ENCODE measurements around the gene GRIP1.
A peak's percentile ranks its signal among the peaks of the same experiment; 100 is the strongest.

GRIP1 gene

DNA sequence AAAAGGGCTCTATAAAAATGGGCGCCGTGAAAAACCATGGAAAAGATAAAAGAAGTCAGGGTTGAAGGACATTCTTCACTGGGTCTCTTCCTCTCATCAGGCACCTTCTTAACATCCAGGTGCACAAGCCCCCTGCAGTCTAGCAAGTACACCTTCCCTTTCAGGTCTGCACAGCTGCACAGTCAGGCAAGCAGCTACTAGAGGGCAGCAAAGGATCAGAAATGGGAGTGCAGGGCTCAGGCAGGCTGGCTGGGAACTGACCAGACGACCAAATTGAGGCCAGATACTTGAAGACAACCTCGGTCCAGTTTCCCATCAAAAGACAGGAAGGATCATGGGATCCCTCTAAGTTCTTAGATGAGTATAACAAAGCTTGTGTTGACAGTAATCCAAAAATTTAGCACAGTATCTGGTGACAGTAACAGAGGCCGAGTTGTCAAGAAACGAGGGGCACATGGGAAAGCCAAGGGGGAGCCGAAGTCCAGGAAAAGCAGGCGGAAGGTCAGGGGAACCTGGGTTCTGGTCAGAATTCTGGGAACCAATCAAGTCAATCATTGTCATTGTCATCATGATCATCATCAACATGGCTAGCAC is 10.1 kb upstream of the GRIP1 start:
- peak; percentile 35 for DNase-seq

DNA sequence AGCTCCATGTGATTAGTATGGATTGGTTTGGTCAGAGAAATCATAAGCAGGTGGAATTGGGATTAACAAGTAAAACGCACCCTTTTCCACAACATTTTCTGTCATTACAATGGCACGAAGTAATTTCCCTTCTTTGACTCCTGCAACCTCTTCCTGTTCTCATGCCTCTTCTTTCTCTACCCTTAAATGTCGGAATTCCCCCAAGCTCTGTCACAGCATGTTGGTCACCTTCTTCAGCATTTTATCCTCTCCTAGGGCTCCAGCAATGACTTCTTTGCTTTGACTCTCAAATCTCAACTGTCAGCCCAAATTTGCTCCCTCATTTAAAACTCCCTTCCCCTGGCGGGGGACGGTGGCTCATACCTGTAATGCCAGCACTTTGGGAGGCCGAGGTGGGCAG is 5.3 kb upstream of the GRIP1 start:
- no peak for DNase-seq

DNA sequence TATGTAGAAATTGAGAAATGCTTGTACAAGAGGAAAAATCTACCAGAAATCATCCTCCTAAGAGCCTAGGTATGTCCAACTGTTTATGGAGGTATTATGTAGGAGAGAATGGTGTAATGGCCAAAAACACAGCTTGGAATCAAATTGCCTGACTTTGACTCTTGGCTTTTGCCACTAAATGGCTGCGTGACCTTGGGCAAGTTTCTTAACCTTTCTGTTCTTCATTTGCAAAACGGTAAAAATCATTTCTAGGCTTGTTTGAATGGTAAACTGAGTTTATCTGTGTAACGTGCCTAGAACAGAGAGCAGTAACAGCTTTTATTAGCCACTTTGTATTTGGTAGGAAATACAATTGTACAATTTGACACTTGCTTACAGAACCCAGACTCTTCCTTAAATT is 4.9 kb upstream of the GRIP1 start:
- no peak for DNase-seq

DNA sequence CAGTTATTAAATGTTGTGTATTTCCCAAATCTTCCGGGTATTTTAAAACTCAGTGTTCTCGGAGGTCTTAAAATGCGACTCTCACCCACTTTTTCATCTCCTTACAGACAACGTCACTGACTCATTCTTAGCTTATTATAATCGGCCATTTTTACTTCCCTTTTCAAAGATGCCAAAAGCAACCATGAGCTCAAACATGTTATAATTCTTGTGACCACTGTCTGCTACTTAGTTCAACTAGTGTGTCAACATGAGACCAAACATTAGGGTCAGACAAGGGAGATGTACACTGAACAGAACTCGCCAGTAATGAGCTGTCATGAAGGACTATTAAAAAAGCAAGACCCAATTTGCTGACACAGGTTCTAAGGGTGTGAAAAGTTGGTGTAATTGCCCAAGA is 4.2 kb upstream of the GRIP1 start:
- no peak for DNase-seq

DNA sequence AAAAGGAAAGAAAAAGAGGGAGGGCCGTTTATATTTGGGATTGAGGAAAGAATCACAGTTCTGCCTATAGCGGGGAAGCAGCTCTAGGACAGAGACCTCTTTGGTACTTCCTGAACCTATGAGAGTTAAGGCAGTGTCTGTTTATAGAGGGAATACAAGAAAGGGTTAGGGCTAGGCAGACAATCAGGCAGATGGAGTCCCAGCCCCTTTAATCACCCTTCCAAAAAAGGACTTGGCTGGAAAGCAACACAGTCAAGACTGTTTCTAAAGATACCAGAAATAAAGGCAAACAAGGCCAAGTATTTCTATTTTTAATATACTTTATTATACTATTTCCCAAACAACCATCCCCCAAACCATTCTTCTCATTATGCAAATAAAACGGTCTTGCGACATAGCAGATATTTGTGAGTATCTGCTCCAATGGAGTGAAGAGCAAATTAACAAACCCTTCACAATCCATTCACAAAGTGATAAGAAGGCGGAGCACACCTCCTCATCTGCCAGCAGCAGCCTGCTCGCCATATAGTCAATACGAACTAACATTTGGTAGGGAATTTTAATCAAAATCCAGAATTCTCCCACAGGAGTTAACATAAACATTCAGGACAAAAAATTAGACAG is 697 bp upstream of the GRIP1 start:
- no peak for DNase-seq

DNA sequence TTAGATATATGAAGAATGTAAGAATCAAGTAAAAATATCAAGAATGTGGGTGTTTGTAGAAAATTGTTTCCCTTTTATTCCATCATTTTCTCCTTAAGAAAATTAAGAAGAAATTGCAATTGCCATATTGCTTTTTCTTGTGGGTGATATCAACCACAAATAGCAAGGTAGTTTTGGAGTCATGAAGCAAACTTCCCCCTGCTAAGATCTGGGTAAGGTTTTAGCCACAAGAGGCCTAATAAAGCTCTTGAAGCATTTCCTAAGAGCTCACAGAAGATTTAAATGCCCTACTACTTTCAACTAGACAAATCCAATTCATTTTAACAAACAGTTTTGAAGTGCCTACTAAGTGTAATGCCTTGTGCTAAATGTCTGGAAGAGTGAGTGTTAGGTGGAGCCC is 2.6 kb downstream of the GRIP1 start:
- no peak for DNase-seq

DNA sequence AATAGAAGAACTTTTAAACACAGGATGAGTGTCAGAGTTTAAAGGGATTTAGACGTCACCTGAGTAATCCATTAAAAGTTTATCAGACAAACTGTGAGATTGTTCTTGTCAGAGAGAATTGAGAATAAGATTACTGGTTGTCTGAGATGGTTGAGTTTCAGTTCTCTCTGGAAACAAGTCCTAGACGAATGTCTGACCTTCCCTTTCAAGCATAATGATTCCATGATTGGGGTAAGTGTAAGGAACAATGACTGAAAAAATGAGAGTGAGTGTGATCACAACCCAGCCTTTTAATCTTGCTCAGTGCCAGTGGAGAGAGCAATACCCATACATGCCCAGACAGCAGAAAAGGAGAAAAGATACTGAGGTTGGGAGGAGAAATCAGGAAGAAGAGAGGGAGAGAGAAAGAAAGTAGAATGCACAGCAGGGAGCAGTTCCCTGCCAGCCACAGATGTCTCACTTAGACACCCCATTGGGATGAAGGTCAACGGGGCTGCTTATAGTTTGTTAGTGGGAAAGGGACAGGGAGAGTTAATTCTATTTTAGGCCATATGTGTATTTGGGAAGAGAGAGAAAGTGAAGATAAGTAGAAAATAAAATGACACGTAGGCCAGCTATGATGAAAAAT is 4.3 kb downstream of the GRIP1 start:
- no peak for DNase-seq

DNA sequence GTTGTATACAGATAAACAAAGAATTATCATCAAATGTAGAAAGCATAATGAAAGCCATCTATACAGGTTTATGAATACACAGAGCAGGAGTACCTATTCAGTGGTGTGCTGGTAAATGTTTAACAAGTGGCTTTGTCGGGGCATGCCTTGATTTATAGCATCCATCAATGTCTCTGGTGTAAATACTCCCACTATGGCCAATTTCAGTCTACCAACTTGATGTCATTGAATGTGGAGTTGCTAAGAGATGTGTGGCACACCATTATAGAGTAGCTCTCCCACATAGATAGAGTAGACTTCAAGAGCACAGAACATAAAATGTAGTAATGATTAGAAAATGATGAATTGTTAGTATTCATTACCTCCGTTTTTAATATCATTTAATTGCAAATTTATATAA is 9.3 kb downstream of the GRIP1 start:
- DNase-seq: no peak

DNA sequence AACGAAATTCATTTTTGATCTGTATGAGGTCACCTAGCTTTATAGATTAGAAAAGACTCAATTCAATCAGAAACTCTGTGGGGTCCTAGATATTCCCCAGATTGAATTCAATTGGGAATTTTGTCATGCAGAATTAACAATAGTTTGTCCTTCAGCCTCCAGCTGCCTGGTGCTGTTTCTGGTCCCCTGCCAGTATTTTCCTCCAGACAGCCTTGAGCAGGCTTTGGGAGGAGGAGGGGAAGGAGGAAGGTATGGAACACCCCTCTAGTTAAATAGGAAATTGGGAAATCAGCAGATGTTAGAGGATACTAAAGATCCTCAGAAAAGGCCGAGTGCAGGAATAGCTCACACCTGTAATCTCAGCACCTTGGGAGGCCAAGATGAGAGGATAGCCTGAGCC is 10.6 kb downstream of the GRIP1 start:
- no peak for DNase-seq

DNA sequence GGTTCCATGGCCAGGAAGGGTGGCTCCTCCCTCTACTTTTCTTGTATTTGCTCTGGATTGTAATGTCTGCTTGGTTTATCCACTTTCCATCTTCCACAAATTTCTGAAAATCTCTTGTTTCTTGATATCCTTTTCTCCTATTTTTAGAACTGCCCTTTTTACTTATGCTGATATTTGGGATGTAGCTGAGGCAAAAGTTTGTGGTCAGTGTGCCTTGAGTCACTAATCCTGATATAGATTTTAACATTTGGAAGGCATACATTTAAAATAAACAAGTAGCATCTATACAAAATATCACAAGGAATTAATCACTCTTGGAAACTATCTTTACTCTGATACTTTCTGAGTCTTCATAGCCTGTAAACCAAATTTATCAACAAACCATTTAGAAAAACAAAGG is 11.0 kb downstream of the GRIP1 start:
- DNase-seq: no peak

DNA sequence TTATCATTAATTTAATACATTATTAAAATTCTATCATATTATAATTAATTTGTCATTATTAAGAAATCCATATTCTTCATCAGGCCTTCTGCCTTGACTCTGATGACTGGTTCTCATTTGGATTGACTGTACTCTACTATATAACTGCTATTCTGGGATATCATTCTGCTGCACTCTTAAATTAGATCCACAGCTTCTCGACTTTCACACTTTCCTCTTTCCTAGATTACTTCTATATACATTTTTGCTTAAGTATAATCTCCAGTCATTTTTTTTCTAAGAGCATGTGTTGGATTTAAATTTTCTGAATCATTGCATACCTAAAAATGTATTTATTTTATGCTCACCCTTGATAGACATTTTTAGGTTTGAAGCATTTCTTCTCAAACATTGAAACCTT is 12.4 kb downstream of the GRIP1 start:
- no peak for DNase-seq

DNA sequence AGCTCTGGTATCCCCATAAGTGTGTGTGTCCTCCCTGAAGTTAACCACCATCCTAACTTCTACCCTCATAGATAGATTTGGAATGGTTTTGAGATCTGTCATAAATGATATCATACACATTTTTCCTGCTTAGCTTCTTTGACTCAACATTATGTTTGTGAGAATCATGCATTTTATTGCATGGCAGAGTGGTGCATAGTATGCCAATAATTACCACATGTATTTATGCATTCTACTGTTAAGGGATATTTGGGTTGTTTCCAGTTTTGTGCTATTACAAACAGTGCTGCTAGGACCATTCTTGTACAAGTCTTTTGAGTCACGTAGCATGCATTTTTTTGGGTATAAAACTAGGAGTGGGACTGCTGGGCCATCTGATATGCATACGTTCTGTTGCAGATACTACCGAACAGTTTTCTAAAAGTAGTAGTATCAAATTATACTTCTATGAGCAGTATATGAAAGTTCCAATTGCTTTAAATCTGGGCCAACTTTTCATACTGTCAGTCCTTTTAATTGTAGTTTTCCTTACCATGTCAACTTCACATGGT is 13.4 kb downstream of the GRIP1 start:
- DNase-seq: no peak

DNA sequence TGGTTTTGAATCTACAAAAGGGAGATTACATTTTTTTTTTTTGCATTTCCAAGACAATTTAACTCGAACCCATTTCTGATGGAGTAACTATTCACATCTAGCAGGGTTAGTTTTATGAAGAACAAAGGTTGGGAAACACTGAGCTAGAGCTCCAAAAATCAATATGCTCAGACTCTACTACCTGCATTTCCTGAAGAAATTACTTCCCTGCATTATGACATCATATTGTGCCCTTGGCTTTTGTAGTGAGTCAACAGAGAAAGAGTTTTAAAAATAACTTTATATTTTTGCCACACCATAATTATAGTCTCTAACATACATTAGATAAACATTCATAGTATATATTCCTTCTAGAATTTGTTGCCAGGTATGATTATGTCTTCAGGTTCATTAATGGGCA is 14.8 kb downstream of the GRIP1 start:
- no peak for DNase-seq

DNA sequence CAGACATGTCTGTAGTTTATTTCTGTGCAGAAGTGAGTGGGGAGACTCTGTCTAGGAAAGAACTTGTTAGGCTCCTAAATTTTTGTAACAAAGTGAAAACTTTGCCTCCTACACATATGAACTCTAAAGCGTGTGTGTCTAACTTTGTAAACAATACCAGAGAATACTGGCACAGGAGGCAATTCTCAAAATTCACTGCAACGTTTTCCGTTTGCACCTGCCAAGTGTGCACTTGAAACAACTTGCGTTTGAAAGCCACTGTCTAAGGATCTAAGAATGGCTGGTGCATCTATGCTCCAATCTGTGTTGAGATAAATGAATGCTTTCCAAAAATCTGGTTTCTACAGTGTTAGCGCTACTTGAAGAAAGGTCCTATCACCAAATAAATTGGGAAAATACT is 15.3 kb downstream of the GRIP1 start:
- DNase-seq: no peak

DNA sequence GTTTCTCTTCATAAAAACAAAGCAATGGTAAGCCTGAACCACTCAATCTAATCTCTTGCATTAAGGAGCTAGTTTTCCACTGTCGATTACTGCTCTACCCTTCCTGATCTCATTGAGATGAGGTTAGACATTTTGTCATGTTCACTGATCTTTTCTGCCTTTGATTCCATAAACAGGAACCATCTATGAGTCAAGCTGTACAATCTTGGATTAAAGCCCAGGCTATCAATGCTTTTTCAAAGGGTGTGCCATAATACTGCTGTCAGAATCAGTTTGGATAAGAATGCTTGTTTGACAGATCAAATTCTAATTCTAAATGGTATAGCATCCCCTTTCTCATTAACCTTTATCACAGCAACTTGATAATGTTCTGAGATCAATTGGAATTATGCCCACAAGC is 16.1 kb downstream of the GRIP1 start:
- DNase-seq: no peak

DNA sequence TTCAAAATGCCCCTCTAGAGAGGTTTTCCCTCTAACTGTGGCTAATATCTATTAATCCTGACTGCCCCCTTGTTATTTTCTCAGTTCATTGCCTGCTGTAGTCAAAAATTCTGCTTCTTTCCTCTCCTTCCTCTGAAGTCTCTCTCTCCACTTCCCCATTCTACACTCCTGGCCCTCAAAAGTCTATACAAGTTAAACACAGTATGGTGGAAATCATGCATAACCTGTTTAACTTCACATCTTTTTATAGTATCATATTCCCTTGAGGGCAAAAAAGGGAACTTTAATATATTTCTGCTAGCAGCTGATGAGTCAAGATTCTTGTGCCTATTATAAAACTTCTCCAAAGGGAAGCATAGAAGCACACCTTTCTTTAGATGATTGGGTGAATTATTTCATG is 16.7 kb downstream of the GRIP1 start:
- no peak for DNase-seq

DNA sequence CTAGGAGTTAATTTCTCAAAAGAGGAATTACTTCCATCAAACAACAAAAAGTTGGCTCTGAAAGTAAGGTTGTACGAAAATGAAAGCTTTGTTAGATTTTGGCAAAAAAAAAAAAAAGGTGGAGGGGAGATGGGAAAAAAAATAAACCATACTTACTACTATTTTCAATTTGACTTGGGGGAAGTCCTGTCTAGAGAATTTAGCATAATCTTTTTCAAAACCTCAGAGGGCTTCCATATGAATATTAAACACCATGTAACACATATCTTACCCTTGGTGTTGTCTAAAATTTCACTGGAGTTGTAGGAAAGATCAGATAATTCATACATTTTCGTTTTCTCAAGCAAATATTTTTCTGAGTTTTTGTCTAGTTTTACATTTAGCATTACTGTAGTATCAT is 17.5 kb downstream of the GRIP1 start:
- DNase-seq: no peak

DNA sequence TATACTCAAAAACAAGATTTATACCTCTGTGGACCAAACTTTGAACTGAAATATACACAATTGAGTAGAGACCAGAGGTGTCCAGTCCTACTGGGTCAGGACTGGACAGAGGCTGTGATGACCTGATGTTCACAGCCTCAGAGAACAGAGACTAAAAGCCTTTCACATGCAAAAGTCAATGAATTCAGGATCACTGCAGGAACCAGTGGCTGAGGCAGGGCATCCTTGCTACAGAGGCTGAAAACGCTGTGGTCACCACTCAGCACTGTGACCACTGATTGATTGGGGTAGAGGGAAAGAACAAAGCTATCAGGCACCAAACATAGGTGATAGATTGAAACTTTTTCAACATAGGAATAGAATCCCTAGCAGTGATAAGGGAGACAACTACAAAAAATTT is 25.1 kb downstream of the GRIP1 start:
- no peak for DNase-seq

DNA sequence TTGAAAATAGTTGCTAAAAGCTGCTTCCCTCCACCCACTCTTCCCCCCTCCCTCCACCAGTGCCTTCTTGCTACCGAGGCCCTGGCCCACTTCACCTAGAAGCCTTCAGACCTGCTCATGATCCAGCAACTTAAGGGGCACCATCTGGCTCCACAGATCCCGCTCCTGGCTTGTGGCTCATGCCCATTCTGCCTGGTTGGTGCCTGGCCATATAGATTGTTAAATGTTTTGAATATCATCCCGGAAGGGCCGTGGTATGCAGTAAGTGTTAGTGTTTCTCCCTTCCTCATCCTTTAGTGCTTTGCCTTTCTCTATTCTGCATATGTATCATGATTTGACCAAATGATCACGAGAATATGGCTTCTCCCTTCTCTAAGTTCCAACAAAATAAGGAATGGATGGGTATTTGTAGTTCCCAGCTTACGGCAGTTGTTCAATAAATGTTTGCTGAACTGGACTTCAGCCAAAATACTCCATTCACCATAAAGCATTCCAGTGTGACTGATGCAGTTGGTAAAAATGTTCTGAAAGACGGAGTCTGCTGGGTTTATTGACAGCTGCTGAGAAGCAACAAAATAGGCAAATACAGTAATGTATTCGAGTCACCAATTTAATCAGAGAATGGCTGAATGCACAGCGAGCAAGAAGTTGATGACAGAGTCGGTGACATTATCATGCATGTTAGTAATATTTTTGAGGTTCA is 30.7 kb downstream of the GRIP1 start:
- DNase-seq: no peak

DNA sequence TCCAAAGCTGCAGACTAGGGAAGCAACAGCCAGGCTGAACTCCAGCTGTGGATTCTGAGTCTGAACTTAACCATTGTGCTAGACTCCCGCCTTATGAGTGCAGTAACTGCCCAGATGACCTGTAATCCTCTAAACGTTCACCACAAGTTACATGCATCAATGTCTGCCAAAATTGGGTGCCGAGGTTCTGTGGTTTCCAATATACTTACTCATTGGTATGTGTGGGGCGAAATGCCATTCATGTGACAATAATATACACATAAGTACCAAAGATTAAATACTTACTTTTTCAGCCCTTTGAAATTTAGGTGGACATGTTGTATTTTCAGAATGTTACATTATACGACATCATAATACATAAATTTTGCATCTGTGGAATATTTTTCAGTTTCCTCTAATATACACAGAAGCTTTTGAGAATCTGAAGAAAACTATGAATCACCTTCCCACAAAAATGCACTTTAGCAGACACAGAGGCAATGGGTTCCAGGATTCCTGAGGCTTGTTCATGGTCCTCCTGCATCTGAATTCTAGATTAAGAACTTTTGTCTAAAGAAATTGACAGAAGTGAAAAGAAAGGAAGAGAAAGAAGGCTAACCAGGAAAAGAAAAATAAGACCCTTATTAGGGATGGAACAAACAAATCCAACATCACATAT is 31.7 kb downstream of the GRIP1 start:
- no peak for DNase-seq

DNA sequence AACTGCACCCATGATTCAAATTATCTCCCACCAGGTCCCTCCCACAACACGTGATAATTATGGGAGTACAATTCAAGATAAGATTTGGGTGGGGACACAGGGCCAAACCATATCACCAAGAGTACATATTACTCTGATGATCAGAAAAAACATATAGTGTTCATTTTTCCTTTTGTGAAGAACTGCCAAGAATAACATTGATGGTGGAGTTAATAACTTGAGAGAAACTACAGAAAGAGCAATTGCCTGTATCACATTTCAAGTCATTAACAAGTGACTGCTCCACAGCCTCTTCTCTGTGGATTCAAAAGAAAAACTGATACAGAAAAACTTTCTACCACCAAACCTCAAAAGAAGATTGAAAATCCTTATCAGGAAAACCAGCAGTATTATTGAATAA is 34.7 kb downstream of the GRIP1 start:
- DNase-seq: no peak

DNA sequence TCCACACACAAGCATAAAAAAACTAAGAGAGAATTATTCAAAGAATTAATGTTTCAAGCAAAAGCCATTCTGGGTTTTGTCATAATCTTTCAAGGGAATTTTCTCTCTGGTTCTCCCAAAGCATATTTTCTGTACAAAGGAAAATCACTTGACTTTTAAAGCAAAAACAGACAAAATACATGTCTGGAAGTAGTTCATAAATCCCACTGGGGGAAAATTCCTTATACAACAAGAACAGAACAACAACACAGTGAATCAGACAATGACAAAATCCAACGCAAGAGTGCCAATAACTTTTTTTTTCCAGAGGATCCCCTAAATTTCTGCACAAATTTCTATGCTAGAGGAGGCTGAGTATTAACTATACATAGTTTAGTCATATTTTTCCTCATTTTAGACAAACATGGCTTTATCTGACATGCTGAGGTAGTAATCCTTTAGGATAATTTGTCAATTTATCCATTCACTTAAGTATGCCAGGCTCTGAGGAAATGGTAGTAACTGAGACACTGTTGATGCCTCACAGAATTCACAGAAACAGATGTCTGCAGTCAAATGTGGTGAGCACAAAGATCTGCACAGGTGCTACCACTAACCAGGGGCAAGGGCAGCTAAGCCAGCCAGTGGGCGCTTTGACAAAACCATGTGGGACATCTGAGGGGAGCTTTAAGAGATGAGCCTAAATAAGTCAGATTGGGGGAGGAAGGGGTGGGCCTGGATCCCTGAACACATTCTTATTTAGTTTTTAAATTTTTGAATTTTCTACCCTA is 38.0 kb downstream of the GRIP1 start:
- DNase-seq: no peak

DNA sequence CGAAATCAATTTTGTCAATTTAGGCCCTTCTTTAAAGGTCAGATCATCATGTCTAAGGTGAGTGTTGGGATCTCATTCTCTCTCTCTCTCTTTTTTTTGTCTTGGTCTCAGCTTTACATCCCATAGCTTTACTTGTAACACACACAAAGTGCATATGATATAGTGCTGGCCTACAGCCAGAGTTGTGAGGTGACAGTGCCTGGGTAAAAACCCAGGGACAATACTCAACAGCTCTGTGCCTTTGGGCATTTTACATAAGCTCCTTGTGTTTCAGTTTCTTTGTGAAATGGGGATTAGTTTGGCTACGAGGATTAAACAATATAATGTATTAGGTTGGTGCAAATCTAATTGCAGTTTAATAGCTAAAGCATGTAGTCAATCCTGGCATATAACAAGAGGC is 40.2 kb downstream of the GRIP1 start:
- DNase-seq: no peak
